Measurements from ENCODE around the gene FAM171A1.
"Not testable (repeated sequence)": the region's sequence is repeated elsewhere in the genome, so short reads cannot be mapped to it uniquely, and the experiment has no call there.

The FAM171A1 gene

GRCh38 chr10:15309221-15309620 is 61.9 kb downstream of the FAM171A1 start:
- Histone ChIP-seq H3K4me1 (ENCODE audit: control insufficient read depth, insufficient read depth, low read length, unreplicated experiment) (no peaks in the 10 kb centered on the region), H3K79me2 (ENCODE audit: control insufficient read depth, insufficient read depth, low read length, unreplicated experiment) (peaks cover 2% of the 10 kb centered on the region), H2AFZ (ENCODE audit: low read length, unreplicated experiment) (no peak overlapping the region), H3K27me3 (ENCODE audit: insufficient read depth, low read length) (no peaks in the 10 kb centered on the region), H3K36me3 (ENCODE audit: insufficient read depth, low read length) (no peaks in the 10 kb centered on the region), H3K4me3 (ENCODE audit: low read depth, low read length) (no peak overlapping the region), H3K27ac (ENCODE audit: low read depth, low read length) (no peak overlapping the region)

- peaks cover 2% of the 10 kb centered on the region for H3K79me2 ChIP-seq (ENCODE audit: control insufficient read depth, insufficient read depth, low read length, unreplicated experiment)
- H3K27ac ChIP-seq (ENCODE audit: low read depth, low read length), result no peak overlapping the region
- H2AFZ ChIP-seq (ENCODE audit: low read length, unreplicated experiment), result no peak overlapping the region
- no peak overlapping the region for H3K4me3 ChIP-seq (ENCODE audit: low read depth, low read length)
- no peaks in the 10 kb centered on the region for H3K4me1 ChIP-seq (ENCODE audit: control insufficient read depth, insufficient read depth, low read length, unreplicated experiment)
- no peaks in the 10 kb centered on the region for H3K36me3 ChIP-seq (ENCODE audit: insufficient read depth, low read length)
- no peaks in the 10 kb centered on the region for H3K27me3 ChIP-seq (ENCODE audit: insufficient read depth, low read length)
Measured at GRCh38 chr10:15306735-15307280, 64.3 kb downstream of the FAM171A1 start.

GRCh38 chr10:15305634-15306033 is 65.5 kb downstream of the FAM171A1 start:
- Histone ChIP-seq H3K27me3 (ENCODE audit: insufficient read depth, low read length) (no peaks in the 10 kb centered on the region), H3K79me2 (ENCODE audit: control insufficient read depth, insufficient read depth, low read length, unreplicated experiment) (peaks cover 2% of the 10 kb centered on the region)

GRCh38 chr10:15305161-15305560 is 65.9 kb downstream of the FAM171A1 start:
- H3K79me2 ChIP-seq (ENCODE audit: control insufficient read depth, insufficient read depth, low read length, unreplicated experiment), result peaks cover 2% of the 10 kb centered on the region

More at GRCh38 chr10:15305634-15306033, 65.5 kb downstream of the FAM171A1 start:
- no peak overlapping the region for H3K4me3 ChIP-seq (ENCODE audit: low read depth, low read length)
- H2AFZ ChIP-seq (ENCODE audit: low read length, unreplicated experiment), result no peak overlapping the region
- H3K36me3 ChIP-seq (ENCODE audit: insufficient read depth, low read length), result no peaks in the 10 kb centered on the region
- H3K4me1 ChIP-seq (ENCODE audit: control insufficient read depth, insufficient read depth, low read length, unreplicated experiment), result no peaks in the 10 kb centered on the region
- H3K27ac ChIP-seq (ENCODE audit: low read depth, low read length), result no peak overlapping the region

GRCh38 chr10:15302188-15302956 is 68.7 kb downstream of the FAM171A1 start:
- H3K4me1 ChIP-seq (ENCODE audit: control insufficient read depth, insufficient read depth, low read length, unreplicated experiment); H3K79me2 ChIP-seq (ENCODE audit: control insufficient read depth, insufficient read depth, low read length, unreplicated experiment); H3K36me3 ChIP-seq (ENCODE audit: insufficient read depth, low read length); H3K4me3 ChIP-seq (ENCODE audit: low read depth, low read length); H3K27me3 ChIP-seq (ENCODE audit: insufficient read depth, low read length); H3K27ac ChIP-seq (ENCODE audit: low read depth, low read length); H2AFZ ChIP-seq (ENCODE audit: low read length, unreplicated experiment): not testable (repeated sequence)

More at GRCh38 chr10:15305161-15305560, 65.9 kb downstream of the FAM171A1 start:
- no peak overlapping the region for H3K27ac ChIP-seq (ENCODE audit: low read depth, low read length)
- no peaks in the 10 kb centered on the region for H3K27me3 ChIP-seq (ENCODE audit: insufficient read depth, low read length)
- H3K4me3 ChIP-seq (ENCODE audit: low read depth, low read length), result no peak overlapping the region
- no peaks in the 10 kb centered on the region for H3K4me1 ChIP-seq (ENCODE audit: control insufficient read depth, insufficient read depth, low read length, unreplicated experiment)
- no peaks in the 10 kb centered on the region for H3K36me3 ChIP-seq (ENCODE audit: insufficient read depth, low read length)
- H2AFZ ChIP-seq (ENCODE audit: low read length, unreplicated experiment), result no peak overlapping the region

- H2AFZ ChIP-seq (ENCODE audit: low read length, unreplicated experiment), result no peak overlapping the region
- no peak overlapping the region for H3K27ac ChIP-seq (ENCODE audit: low read depth, low read length)
- no peaks in the 10 kb centered on the region for H3K4me1 ChIP-seq (ENCODE audit: control insufficient read depth, insufficient read depth, low read length, unreplicated experiment)
- H3K4me3 ChIP-seq (ENCODE audit: low read depth, low read length), result no peak overlapping the region
- no peaks in the 10 kb centered on the region for H3K36me3 ChIP-seq (ENCODE audit: insufficient read depth, low read length)
- H3K79me2 ChIP-seq (ENCODE audit: control insufficient read depth, insufficient read depth, low read length, unreplicated experiment), result no peaks in the 10 kb centered on the region
- H3K27me3 ChIP-seq (ENCODE audit: insufficient read depth, low read length), result no peaks in the 10 kb centered on the region
Measured at GRCh38 chr10:15300697-15301096, 70.4 kb downstream of the FAM171A1 start.

GRCh38 chr10:15300145-15300544 is 70.9 kb downstream of the FAM171A1 start:
- no peak overlapping the region for H3K4me3 ChIP-seq (ENCODE audit: low read depth, low read length)
- H3K4me1 ChIP-seq (ENCODE audit: control insufficient read depth, insufficient read depth, low read length, unreplicated experiment), result no peaks in the 10 kb centered on the region
- no peaks in the 10 kb centered on the region for H3K79me2 ChIP-seq (ENCODE audit: control insufficient read depth, insufficient read depth, low read length, unreplicated experiment)
- no peak overlapping the region for H3K27ac ChIP-seq (ENCODE audit: low read depth, low read length)
- H3K36me3 ChIP-seq (ENCODE audit: insufficient read depth, low read length), result no peaks in the 10 kb centered on the region
- H2AFZ ChIP-seq (ENCODE audit: low read length, unreplicated experiment), result no peak overlapping the region
- H3K27me3 ChIP-seq (ENCODE audit: insufficient read depth, low read length), result no peaks in the 10 kb centered on the region

- no peaks in the 10 kb centered on the region for H3K27me3 ChIP-seq (ENCODE audit: insufficient read depth, low read length)
- H3K4me3 ChIP-seq (ENCODE audit: low read depth, low read length), result no peak overlapping the region
- H3K79me2 ChIP-seq (ENCODE audit: control insufficient read depth, insufficient read depth, low read length, unreplicated experiment), result no peaks in the 10 kb centered on the region
- no peak overlapping the region for H3K27ac ChIP-seq (ENCODE audit: low read depth, low read length)
- no peak overlapping the region for H2AFZ ChIP-seq (ENCODE audit: low read length, unreplicated experiment)
- H3K36me3 ChIP-seq (ENCODE audit: insufficient read depth, low read length), result no peaks in the 10 kb centered on the region
- peaks cover 13% of the 10 kb centered on the region for H3K4me1 ChIP-seq (ENCODE audit: control insufficient read depth, insufficient read depth, low read length, unreplicated experiment)
Measured at GRCh38 chr10:15296701-15297100, 74.4 kb downstream of the FAM171A1 start.

- H3K79me2 ChIP-seq (ENCODE audit: control insufficient read depth, insufficient read depth, low read length, unreplicated experiment), result no peaks in the 10 kb centered on the region
- no peaks in the 10 kb centered on the region for H3K36me3 ChIP-seq (ENCODE audit: insufficient read depth, low read length)
- H2AFZ ChIP-seq (ENCODE audit: low read length, unreplicated experiment), result no peak overlapping the region
- no peak overlapping the region for H3K4me3 ChIP-seq (ENCODE audit: low read depth, low read length)
- H3K27me3 ChIP-seq (ENCODE audit: insufficient read depth, low read length), result no peaks in the 10 kb centered on the region
- no peak overlapping the region for H3K27ac ChIP-seq (ENCODE audit: low read depth, low read length)
- H3K4me1 ChIP-seq (ENCODE audit: control insufficient read depth, insufficient read depth, low read length, unreplicated experiment), result peaks cover 13% of the 10 kb centered on the region
Measured at GRCh38 chr10:15295537-15296325, 75.4 kb downstream of the FAM171A1 start.

GRCh38 chr10:15293862-15294842 is 76.9 kb downstream of the FAM171A1 start:
- peak overlapping the region; percentile 3 for H2AFZ ChIP-seq (ENCODE audit: low read length, unreplicated experiment)
- H3K27ac ChIP-seq (ENCODE audit: low read depth, low read length), result no peak overlapping the region
- H3K27me3 ChIP-seq (ENCODE audit: insufficient read depth, low read length), result no peaks in the 10 kb centered on the region
- H3K79me2 ChIP-seq (ENCODE audit: control insufficient read depth, insufficient read depth, low read length, unreplicated experiment), result no peaks in the 10 kb centered on the region
- peaks cover 13% of the 10 kb centered on the region for H3K4me1 ChIP-seq (ENCODE audit: control insufficient read depth, insufficient read depth, low read length, unreplicated experiment)
- H3K4me3 ChIP-seq (ENCODE audit: low read depth, low read length), result peak overlapping the region; percentile 40; the same call in 1 of the 2 replicates
- H3K36me3 ChIP-seq (ENCODE audit: insufficient read depth, low read length), result no peaks in the 10 kb centered on the region
